HEK293 (cell line): Measurements from ENCODE around the gene RSPH1.

ENCODE experiments used
- CTCF ChIA-PET: fragments of 350-600 bp; formaldehyde crosslinking; extraction: SDS; loops from one replicate; lab custom pipeline; 2021; ENCODE audit warnings: antibody characterized with exemption; lab: Yijun Ruan, JAX
- POLR2A ChIA-PET: fragments of 300-600 bp; formaldehyde crosslinking; extraction: SDS; loops from one replicate; lab custom pipeline; 2020; ENCODE audit warnings: antibody characterized with exemption, inconsistent platforms; lab: Yijun Ruan, JAX
- H3K27ac ChIP-seq: fragments of 200-500 bp; sonication (Bioruptor generic); 2 replicates; pipeline ENCODE4 v1.5.1; 2014; ENCODE audit warnings: low read depth, low read length, control low read depth, inconsistent platforms; ENCODE audit errors: extremely low read depth
- H3K36me3 ChIP-seq, 2 experiments: fragments of 200-500 bp in 1 of 2; sonication (Bioruptor generic) in 1 of 2; 1 replicate in 1 of 2; 2 replicates in 1 of 2; pipeline ENCODE4 v1.5.1; 2014 to 2017; ENCODE audit warnings: inconsistent platforms in 2 of 2, low read length in 2 of 2; ENCODE audit not compliant: control insufficient read depth in 2 of 2, insufficient read depth in 1 of 2
- H3K4me1 ChIP-seq: fragments of 200-500 bp; sonication (Bioruptor generic); 2 replicates; pipeline ENCODE4 v1.5.1; 2014; ENCODE audit warnings: mild to moderate bottlenecking, low read length, inconsistent platforms; ENCODE audit not compliant: control insufficient read depth, insufficient read depth
- H3K4me3 ChIP-seq: 2 replicates; pipeline ENCODE4 v1.5.1; 2011; ENCODE audit warnings: low read depth, mild to moderate bottlenecking, control low read depth, low read length, moderate library complexity
- H3K9me3 ChIP-seq: fragments of 200-500 bp; sonication (Bioruptor generic); 2 replicates; pipeline ENCODE4 v1.5.1; 2014; ENCODE audit warnings: low read depth, low read length, inconsistent platforms; ENCODE audit not compliant: control insufficient read depth, insufficient read depth
- ATF2 ChIP-seq: fragments of 450-650 bp; formaldehyde crosslinking; IDR thresholded peaks from 2 replicates; pipeline ENCODE4 v1.5.1; 2016; ENCODE audit warnings: missing biosample characterization, missing genetic modification characterization, low read depth
- ELK4 ChIP-seq: IDR thresholded peaks from 2 replicates; pipeline ENCODE4 v1.6.1; 2011; ENCODE audit warnings: mild to moderate bottlenecking, low read depth, low read length, borderline replicate concordance
- IKZF3 ChIP-seq: fragments of 450-650 bp; IDR thresholded peaks from 2 replicates; pipeline ENCODE4 v1.5.0; 2018; ENCODE audit warnings: missing biosample characterization, mild to moderate bottlenecking, missing genetic modification characterization, moderate library complexity
- REST ChIP-seq: fragments of 450-650 bp; formaldehyde crosslinking; IDR thresholded peaks from 2 replicates; pipeline ENCODE4 v1.5.1; 2016; ENCODE audit warnings: missing biosample characterization, missing genetic modification characterization
- SALL2 ChIP-seq: fragments of 450-650 bp; formaldehyde crosslinking; IDR thresholded peaks from 2 replicates; pipeline ENCODE4 v1.5.0; 2017; ENCODE audit warnings: missing biosample characterization, mild to moderate bottlenecking, missing genetic modification characterization, borderline replicate concordance
- SP3 ChIP-seq: fragments of 450-650 bp; formaldehyde crosslinking; IDR thresholded peaks from 2 replicates; pipeline ENCODE4 v1.5.1; 2016; ENCODE audit warnings: missing biosample characterization, missing genetic modification characterization
- YY2 ChIP-seq: fragments of 450-650 bp; formaldehyde crosslinking; IDR thresholded peaks from 2 replicates; pipeline ENCODE4 v1.5.1; 2016; ENCODE audit warnings: missing biosample characterization, missing genetic modification characterization
- ZBTB10 ChIP-seq: fragments of 450-650 bp; formaldehyde crosslinking; IDR thresholded peaks from 2 replicates; pipeline ENCODE4 v1.5.1; 2016; ENCODE audit warnings: missing biosample characterization, missing genetic modification characterization
- ZBTB21 ChIP-seq: fragments of 450-650 bp; formaldehyde crosslinking; IDR thresholded peaks from 2 replicates; pipeline ENCODE4 v1.5.1; 2017; ENCODE audit warnings: missing biosample characterization, missing genetic modification characterization
- ZNF114 ChIP-seq: fragments of 450-650 bp; formaldehyde crosslinking; IDR thresholded peaks from 2 replicates; pipeline ENCODE4 v1.5.0; 2017; ENCODE audit warnings: missing biosample characterization, missing genetic modification characterization
- ZNF404 ChIP-seq: fragments of 450-650 bp; formaldehyde crosslinking; IDR thresholded peaks from 2 replicates; pipeline ENCODE4 v1.5.1; 2017; ENCODE audit warnings: missing biosample characterization, missing genetic modification characterization
- ZNF548 ChIP-seq: fragments of 450-650 bp; formaldehyde crosslinking; IDR thresholded peaks from 2 replicates; pipeline ENCODE4 v1.5.1; 2016; ENCODE audit warnings: missing biosample characterization, missing genetic modification characterization
- ZNF596 ChIP-seq: fragments of 450-650 bp; IDR thresholded peaks from 2 replicates; pipeline ENCODE4 v1.5.0; 2018; ENCODE audit warnings: missing biosample characterization, mild to moderate bottlenecking, missing genetic modification characterization, moderate library complexity
- ZNF707 ChIP-seq: fragments of 450-650 bp; formaldehyde crosslinking; IDR thresholded peaks from 2 replicates; pipeline ENCODE4 v1.5.1; 2016; ENCODE audit warnings: missing biosample characterization, missing genetic modification characterization
- ZSCAN23 ChIP-seq: fragments of 450-650 bp; formaldehyde crosslinking; IDR thresholded peaks from 2 replicates; pipeline ENCODE4 v1.5.1; 2016; ENCODE audit warnings: missing biosample characterization, missing genetic modification characterization
- TF ChIP-seq, protein P1 (sequence below): fragments of 450-650 bp; formaldehyde crosslinking; IDR thresholded peaks from 2 replicates; pipeline ENCODE4 v1.5.1; 2016; ENCODE audit warnings: missing biosample characterization, missing genetic modification characterization, borderline replicate concordance
- TF ChIP-seq, protein P2 (sequence below): fragments of 450-650 bp; formaldehyde crosslinking; IDR thresholded peaks from 2 replicates; pipeline ENCODE4 v1.5.1; 2016; ENCODE audit warnings: missing biosample characterization, missing genetic modification characterization
- TF ChIP-seq, protein P3 (sequence below): fragments of 450-650 bp; formaldehyde crosslinking; IDR thresholded peaks from 2 replicates; pipeline ENCODE4 v1.5.1; 2017; ENCODE audit warnings: missing biosample characterization, missing genetic modification characterization

Gene RSPH1

DNA sequence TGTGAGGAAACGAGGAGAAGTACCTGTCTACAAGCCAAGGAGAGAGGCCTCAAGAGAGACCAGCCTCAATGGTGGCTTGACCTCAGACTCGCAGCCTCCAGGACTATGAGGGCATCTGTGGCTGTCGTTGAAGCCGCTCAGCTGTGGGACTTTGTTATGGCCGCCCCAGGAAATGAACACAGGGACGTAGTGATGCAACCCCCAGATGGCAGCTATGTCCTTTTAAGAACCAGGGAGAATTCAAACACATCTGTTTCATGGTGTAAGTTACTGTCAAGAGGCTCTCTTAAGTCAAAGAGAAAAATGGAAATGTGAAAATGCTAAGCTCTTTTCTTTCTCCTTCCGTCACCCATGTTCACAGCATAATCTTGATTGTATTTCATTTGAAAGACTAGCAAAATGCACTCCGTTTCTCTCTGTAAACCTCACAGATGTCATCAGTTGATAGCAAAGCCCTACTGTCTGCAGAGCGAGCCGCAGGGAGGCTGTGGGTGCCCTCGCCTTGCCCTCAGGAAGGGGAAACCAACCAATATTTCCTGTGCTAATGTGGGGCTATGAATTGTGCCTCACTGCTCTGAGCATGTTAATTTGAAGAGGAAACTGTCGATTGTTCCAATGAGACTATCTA lies 71.0 kb downstream of the RSPH1 start (continued):
- TF ChIP-seq REST (tag by site-specific recombination), result no peak
- no peak for TF ChIP-seq ZNF548 (tag by site-specific recombination)
- no peak for TF ChIP-seq ELK4
- TF ChIP-seq ZNF707 (tag by site-specific recombination), result no peak
- TF ChIP-seq, protein P1, sequence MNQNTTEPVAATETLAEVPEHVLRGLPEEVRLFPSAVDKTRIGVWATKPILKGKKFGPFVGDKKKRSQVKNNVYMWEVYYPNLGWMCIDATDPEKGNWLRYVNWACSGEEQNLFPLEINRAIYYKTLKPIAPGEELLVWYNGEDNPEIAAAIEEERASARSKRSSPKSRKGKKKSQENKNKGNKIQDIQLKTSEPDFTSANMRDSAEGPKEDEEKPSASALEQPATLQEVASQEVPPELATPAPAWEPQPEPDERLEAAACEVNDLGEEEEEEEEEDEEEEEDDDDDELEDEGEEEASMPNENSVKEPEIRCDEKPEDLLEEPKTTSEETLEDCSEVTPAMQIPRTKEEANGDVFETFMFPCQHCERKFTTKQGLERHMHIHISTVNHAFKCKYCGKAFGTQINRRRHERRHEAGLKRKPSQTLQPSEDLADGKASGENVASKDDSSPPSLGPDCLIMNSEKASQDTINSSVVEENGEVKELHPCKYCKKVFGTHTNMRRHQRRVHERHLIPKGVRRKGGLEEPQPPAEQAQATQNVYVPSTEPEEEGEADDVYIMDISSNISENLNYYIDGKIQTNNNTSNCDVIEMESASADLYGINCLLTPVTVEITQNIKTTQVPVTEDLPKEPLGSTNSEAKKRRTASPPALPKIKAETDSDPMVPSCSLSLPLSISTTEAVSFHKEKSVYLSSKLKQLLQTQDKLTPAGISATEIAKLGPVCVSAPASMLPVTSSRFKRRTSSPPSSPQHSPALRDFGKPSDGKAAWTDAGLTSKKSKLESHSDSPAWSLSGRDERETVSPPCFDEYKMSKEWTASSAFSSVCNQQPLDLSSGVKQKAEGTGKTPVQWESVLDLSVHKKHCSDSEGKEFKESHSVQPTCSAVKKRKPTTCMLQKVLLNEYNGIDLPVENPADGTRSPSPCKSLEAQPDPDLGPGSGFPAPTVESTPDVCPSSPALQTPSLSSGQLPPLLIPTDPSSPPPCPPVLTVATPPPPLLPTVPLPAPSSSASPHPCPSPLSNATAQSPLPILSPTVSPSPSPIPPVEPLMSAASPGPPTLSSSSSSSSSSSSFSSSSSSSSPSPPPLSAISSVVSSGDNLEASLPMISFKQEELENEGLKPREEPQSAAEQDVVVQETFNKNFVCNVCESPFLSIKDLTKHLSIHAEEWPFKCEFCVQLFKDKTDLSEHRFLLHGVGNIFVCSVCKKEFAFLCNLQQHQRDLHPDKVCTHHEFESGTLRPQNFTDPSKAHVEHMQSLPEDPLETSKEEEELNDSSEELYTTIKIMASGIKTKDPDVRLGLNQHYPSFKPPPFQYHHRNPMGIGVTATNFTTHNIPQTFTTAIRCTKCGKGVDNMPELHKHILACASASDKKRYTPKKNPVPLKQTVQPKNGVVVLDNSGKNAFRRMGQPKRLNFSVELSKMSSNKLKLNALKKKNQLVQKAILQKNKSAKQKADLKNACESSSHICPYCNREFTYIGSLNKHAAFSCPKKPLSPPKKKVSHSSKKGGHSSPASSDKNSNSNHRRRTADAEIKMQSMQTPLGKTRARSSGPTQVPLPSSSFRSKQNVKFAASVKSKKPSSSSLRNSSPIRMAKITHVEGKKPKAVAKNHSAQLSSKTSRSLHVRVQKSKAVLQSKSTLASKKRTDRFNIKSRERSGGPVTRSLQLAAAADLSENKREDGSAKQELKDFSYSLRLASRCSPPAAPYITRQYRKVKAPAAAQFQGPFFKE (tag by site-specific recombination), result no peak
- no peak for TF ChIP-seq ZBTB10
- no peak for TF ChIP-seq ZBTB21 (tag by site-specific recombination)
- no peak for TF ChIP-seq ZNF114 (tag by site-specific recombination)
- TF ChIP-seq, protein P2, sequence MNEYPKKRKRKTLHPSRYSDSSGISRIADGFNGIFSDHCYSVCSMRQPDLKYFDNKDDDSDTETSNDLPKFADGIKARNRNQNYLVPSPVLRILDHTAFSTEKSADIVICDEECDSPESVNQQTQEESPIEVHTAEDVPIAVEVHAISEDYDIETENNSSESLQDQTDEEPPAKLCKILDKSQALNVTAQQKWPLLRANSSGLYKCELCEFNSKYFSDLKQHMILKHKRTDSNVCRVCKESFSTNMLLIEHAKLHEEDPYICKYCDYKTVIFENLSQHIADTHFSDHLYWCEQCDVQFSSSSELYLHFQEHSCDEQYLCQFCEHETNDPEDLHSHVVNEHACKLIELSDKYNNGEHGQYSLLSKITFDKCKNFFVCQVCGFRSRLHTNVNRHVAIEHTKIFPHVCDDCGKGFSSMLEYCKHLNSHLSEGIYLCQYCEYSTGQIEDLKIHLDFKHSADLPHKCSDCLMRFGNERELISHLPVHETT, result no peak
- no peak for TF ChIP-seq ZSCAN23

GRCh38 chr21:42423685-42424084 lies 72.3 kb downstream of the RSPH1 start:
- no peaks in the 10 kb centered on the region for H3K4me1 ChIP-seq
- TF ChIP-seq ZNF596 (tag by site-specific recombination) (no peak), IKZF3 (no peak), SALL2 (no peak), ATF2 (tag by site-specific recombination) (no peak), YY2 (tag by site-specific recombination) (no peak), ZNF404 (tag by site-specific recombination) (no peak), SP3 (no peak)
- TF ChIP-seq, protein P3, sequence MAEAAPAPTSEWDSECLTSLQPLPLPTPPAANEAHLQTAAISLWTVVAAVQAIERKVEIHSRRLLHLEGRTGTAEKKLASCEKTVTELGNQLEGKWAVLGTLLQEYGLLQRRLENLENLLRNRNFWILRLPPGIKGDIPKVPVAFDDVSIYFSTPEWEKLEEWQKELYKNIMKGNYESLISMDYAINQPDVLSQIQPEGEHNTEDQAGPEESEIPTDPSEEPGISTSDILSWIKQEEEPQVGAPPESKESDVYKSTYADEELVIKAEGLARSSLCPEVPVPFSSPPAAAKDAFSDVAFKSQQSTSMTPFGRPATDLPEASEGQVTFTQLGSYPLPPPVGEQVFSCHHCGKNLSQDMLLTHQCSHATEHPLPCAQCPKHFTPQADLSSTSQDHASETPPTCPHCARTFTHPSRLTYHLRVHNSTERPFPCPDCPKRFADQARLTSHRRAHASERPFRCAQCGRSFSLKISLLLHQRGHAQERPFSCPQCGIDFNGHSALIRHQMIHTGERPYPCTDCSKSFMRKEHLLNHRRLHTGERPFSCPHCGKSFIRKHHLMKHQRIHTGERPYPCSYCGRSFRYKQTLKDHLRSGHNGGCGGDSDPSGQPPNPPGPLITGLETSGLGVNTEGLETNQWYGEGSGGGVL (tag by site-specific recombination), result no peak

More at GRCh38 chr21:42423685-42424084, 72.3 kb downstream of the RSPH1 start:
- Histone ChIP-seq H3K4me3 (no peak overlapping the region), H3K9me3 (no peaks in the 10 kb centered on the region), H3K36me3 (no peaks in the 10 kb centered on the region), H3K27ac (no peak overlapping the region)
- ChIA-PET CTCF (interaction anchor here (1.1 kb wide), 1 partner anchor 85 kb away, joined by 5 read pairs; no protein-coding TSS in a partner anchor), POLR2A (no interaction called here)
